Thoracic aorta (tissue), 2 donors: ENCODE data around the gene NSUN6. TPM values are rescaled to one million over a fixed set of nuclear protein-coding genes. Genes with fewer than 3 reads are reported as not detected.
"Not testable (repeated sequence)": the region's sequence is repeated elsewhere in the genome, so short reads cannot be mapped to it uniquely, and the experiment has no call there.

ENCODE experiments used
- ATAC-seq: fragments of 150-250 bp; one replicate; pipeline ENCODE4 v1.8.0; 2017; ENCODE audit warnings: low read depth; ENCODE audit not compliant: insufficient number of reproducible peaks, low FRiP score
- DNase-seq: peaks from one replicate; pipeline ENCODE4 v3.0.0-alpha.2; 2020; ENCODE audit warnings: low spot score
- H3K27ac ChIP-seq, 2 donors: fragments of 200-600 bp; sonication (generic); 1 replicate in 1 of 2; 2 replicates in 1 of 2; pipeline ENCODE4 v1.5.1; 2016; ENCODE audit warnings: mild to moderate bottlenecking in 2 of 2, moderate library complexity in 2 of 2
- H3K27me3 ChIP-seq: fragments of 200-600 bp; sonication (generic); replicated peaks from 2 replicates; pipeline ENCODE4 v1.6.0; 2016; ENCODE audit warnings: mild to moderate bottlenecking; ENCODE audit not compliant: insufficient read depth
- H3K36me3 ChIP-seq: fragments of 200-600 bp; sonication (generic); one replicate; pipeline ENCODE4 v1.5.1; 2016
- H3K4me1 ChIP-seq, 2 donors: fragments of 200-600 bp; sonication (generic); 1 replicate in 1 of 2; 2 replicates in 1 of 2; pipeline versions ENCODE4 v1.5.1 to v1.6.0; 2016; ENCODE audit warnings: low read depth in 2 of 2, mild to moderate bottlenecking in 1 of 2; ENCODE audit not compliant: control insufficient read depth in 1 of 2
- H3K4me3 ChIP-seq: fragments of 200-600 bp; sonication (generic); 2 replicates; pipeline ENCODE4 v1.5.1; 2016; ENCODE audit warnings: mild to moderate bottlenecking
- H3K9me3 ChIP-seq: fragments of 200-600 bp; sonication (generic); 2 replicates; pipeline ENCODE4 v1.5.1; 2016
- CTCF ChIP-seq: fragments of 200-600 bp; sonication (generic); IDR thresholded peaks from one replicate; pipeline ENCODE4 v1.5.1; 2019; ENCODE audit warnings: antibody characterized with exemption
- total RNA-seq, 2 donors: library from RNA; depleted of rRNA; stranded (reverse); fragments of >200 nt; gene quantifications; one replicate each; pipeline versions ENCODE4 v1.1.0 to v1.2.3, GENCODE V29; 2016

The NSUN6 gene
- total RNA-seq, 2 donors from 2014 or later = 12.7 to 19.8 TPM

- no peaks in the 10 kb centered on the region for H3K27me3 ChIP-seq
- H3K36me3 ChIP-seq = no peaks in the 10 kb centered on the region
- no peaks in the 10 kb centered on the region for H3K4me1 ChIP-seq
- TF ChIP-seq CTCF = no peak
- ATAC-seq = no peak
- no peaks in the 10 kb centered on the region for H3K9me3 ChIP-seq
- no peak overlapping the region for H3K4me3 ChIP-seq
- no peak for DNase-seq
- H3K27ac ChIP-seq = no peak overlapping the region
These were observed 80.3 kb downstream of the NSUN6 start for GRCh38 chr10:18571076-18571475.

GRCh38 chr10:18570386-18570785 lies 81.0 kb downstream of the NSUN6 start:
- H3K27me3 ChIP-seq, ATAC-seq, H3K27ac ChIP-seq, DNase-seq, H3K36me3 ChIP-seq, H3K9me3 ChIP-seq, H3K4me1 ChIP-seq, H3K4me3 ChIP-seq: not testable (repeated sequence)

GRCh38 chr10:18567343-18567856 lies 84.0 kb downstream of the NSUN6 start:
- no peak for ATAC-seq
- Histone ChIP-seq H3K4me3 (no peak overlapping the region), H3K27ac (no peak overlapping the region), H3K9me3 (no peaks in the 10 kb centered on the region), H3K4me1 (no peaks in the 10 kb centered on the region), H3K36me3 (no peaks in the 10 kb centered on the region), H3K27me3 (no peaks in the 10 kb centered on the region)
- no peak for DNase-seq
- TF ChIP-seq CTCF = no peak

GRCh38 chr10:18566177-18566576 lies 85.2 kb downstream of the NSUN6 start:
- Histone ChIP-seq H3K36me3 (no peaks in the 10 kb centered on the region), H3K4me1 (no peaks in the 10 kb centered on the region), H3K9me3 (peaks cover 5% of the 10 kb centered on the region), H3K4me3 (no peak overlapping the region), H3K27me3 (no peaks in the 10 kb centered on the region), H3K27ac (no peak overlapping the region)
- DNase-seq = no peak
- ATAC-seq = no peak
- TF ChIP-seq CTCF = no peak

- H3K9me3 ChIP-seq = peaks cover 5% of the 10 kb centered on the region
- no peaks in the 10 kb centered on the region for H3K36me3 ChIP-seq
- ATAC-seq = no peak
- TF ChIP-seq CTCF = no peak
- no peak overlapping the region for H3K4me3 ChIP-seq
- H3K27me3 ChIP-seq = no peaks in the 10 kb centered on the region
- DNase-seq = no peak
- H3K4me1 ChIP-seq = no peaks in the 10 kb centered on the region
- no peak overlapping the region for H3K27ac ChIP-seq
These were observed 86.4 kb downstream of the NSUN6 start for GRCh38 chr10:18565006-18565405.
